Right lobe of liver (tissue), 4 donors: ENCODE data around the gene RUVBL1.

Source experiments
- CTCF ChIP-seq, 4 donors: fragments of 200-600 bp in 3 of 4; fragments of 450-650 bp in 1 of 4; IDR thresholded peaks; one replicate each; pipeline versions ENCODE4 v1.5.1 to v1.8.0; 2016 to 2022; ENCODE audit warnings: antibody characterized with exemption in 4 of 4, mild to moderate bottlenecking in 2 of 4
- POLR2A ChIP-seq: fragments of 450-650 bp; IDR thresholded peaks from one replicate; pipeline ENCODE4 v1.6.1; 2017; ENCODE audit warnings: antibody characterized with exemption, mild to moderate bottlenecking
- donor health status: DM: no; HTN: no; CAD: no.
- donor health status: DM: no; HTN: no; CAD: no.
- donor health status: DM: no; HTN: yes; CAD: no.

DNA sequence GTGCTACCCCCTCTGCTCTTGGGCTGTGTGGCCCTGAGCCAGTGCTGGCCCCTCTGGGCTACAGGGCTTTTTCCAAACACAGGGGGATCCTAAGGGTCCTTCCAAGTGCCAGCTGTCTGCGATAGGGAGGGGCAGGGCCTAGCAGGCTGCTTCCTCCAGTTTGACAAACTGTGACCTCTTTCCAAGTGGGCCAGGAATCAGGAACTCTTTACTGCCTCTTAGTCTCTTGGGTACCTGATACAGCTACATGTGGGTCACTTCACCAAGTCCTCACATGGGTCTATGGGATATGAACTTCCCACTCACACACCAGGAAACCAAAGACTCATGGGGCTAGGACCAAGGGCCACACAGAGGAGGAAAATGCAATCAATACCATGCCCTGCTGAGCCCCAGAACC, 45.9 kb downstream of the RUVBL1 start:
- TF ChIP-seq CTCF (IDR thresholded peaks at IDR 0.05) (no peak), POLR2A (no peak)
